Measurements from ENCODE around the gene CKLF. TPM values are rescaled to one million over a fixed set of nuclear protein-coding genes. Genes with fewer than 3 reads are reported as not detected.

The CKLF gene
- total and polyA plus RNA-seq, 12 donors, result 19.6 to 67.9 (median 39.1) TPM

- H3K36me3 ChIP-seq (replicated peaks in 1 of 2), result peaks cover 0 to 12% of the 10 kb centered on the region in 2 donors
- DNase-seq, result peak in 5 of 7 donors; percentile 33 to 59 (median 50)
- WGBS, 4 donors, result 7 to 21% (median 15%) methylated on average over 8 to 61 of the region's 61 CpGs
- peaks cover 0 to 12% of the 10 kb centered on the region in 2 donors for H3K4me1 ChIP-seq (replicated peaks in 1 of 2)
- peak overlapping the region in 4 of 5 donors; percentile 18 to 73 (median 60) for H3K27ac ChIP-seq
- peak overlapping the region; percentile 52 to 70 (median 62) for H3K4me3 ChIP-seq
- intact Hi-C loops (cut with DNase I), result loop anchor here (10.0 kb wide), 4 partner anchors 119 to 259 kb away; no protein-coding TSS in a partner anchor
- TF ChIP-seq CTCF (IDR thresholded peaks at IDR 0.05) (peak in 1 of 6 experiments; percentile 16), POLR2A (IDR thresholded peaks at IDR 0.05) (no peak)
- H3K27me3 ChIP-seq, result no peaks in the 10 kb centered on the region
- H3K9me3 ChIP-seq (replicated peaks in 1 of 3), result no peaks in the 10 kb centered on the region
Measured at GRCh38 chr16:66605177-66605978, 53.0 kb downstream of the CKLF start.

GRCh38 chr16:66605979-66606751 lies 53.8 kb downstream of the CKLF start:
- 53 to 72% (median 69%) methylated on average over 3 to 10 of the region's 10 CpGs for WGBS, 4 donors
- H3K27me3 ChIP-seq, result no peaks in the 10 kb centered on the region
- peak overlapping the region in 1 of 4 donors; percentile 68 for H3K4me3 ChIP-seq
- TF ChIP-seq POLR2A (IDR thresholded peaks at IDR 0.05), result no peak
- TF ChIP-seq CTCF (IDR thresholded peaks at IDR 0.05), result no peak
- no peak for DNase-seq
- H3K4me1 ChIP-seq (replicated peaks in 1 of 2), result peaks cover 0 to 12% of the 10 kb centered on the region in 2 donors
- no peaks in the 10 kb centered on the region for H3K9me3 ChIP-seq (replicated peaks in 1 of 3)
- H3K36me3 ChIP-seq (replicated peaks in 1 of 2), result peaks cover 0 to 18% of the 10 kb centered on the region in 2 donors
- H3K27ac ChIP-seq, result peak overlapping the region in 3 of 5 donors; percentile 49 to 73 (median 72)
- intact Hi-C loops (cut with DNase I), result loop anchor here (10.0 kb wide), 4 partner anchors 119 to 259 kb away; no protein-coding TSS in a partner anchor

- Histone ChIP-seq H3K36me3 (replicated peaks in 1 of 2) (peaks cover 0 to 40% of the 10 kb centered on the region in 2 donors), H3K27me3 (no peaks in the 10 kb centered on the region), H3K27ac (no peak overlapping the region), H3K4me3 (no peak overlapping the region), H3K9me3 (replicated peaks in 1 of 3) (no peaks in the 10 kb centered on the region), H3K4me1 (replicated peaks in 1 of 2) (peaks cover 0 to 11% of the 10 kb centered on the region in 2 donors)
- intact Hi-C loops (cut with DNase I), result loop anchor here (10.0 kb wide), 4 partner anchors 116 to 256 kb away; no protein-coding TSS in a partner anchor
- TF ChIP-seq POLR2A (IDR thresholded peaks at IDR 0.05), result no peak
- peak; percentile 78 to 91 (median 87) for TF ChIP-seq CTCF (IDR thresholded peaks at IDR 0.05)
- peak; percentile 87 to 95 (median 92) for DNase-seq
- 28 to 74% (median 34%) methylated on average over 7 to 17 of the region's 17 CpGs for WGBS, 4 donors
Measured at GRCh38 chr16:66608241-66609138, 56.1 kb downstream of the CKLF start.

All from adrenal gland (tissue), 12 donors.